Activated CD8-positive, alpha-beta memory T cell treated with anti-CD3 and anti-CD28 coated beads, Interleukin-2, amount 50 U/mL, for 48 hours (primary cell): ENCODE data around the gene ZNF526.
A peak's percentile ranks its signal among the peaks of the same experiment; 100 is the strongest.

Source experiments
- DNase-seq: peaks from one replicate; pipeline ENCODE4 v3.0.0-alpha.2; 2020

The ZNF526 gene

GRCh38 chr19:42225718-42226292 is 5.7 kb downstream of the ZNF526 start:
- DNase-seq, result no peak

DNA sequence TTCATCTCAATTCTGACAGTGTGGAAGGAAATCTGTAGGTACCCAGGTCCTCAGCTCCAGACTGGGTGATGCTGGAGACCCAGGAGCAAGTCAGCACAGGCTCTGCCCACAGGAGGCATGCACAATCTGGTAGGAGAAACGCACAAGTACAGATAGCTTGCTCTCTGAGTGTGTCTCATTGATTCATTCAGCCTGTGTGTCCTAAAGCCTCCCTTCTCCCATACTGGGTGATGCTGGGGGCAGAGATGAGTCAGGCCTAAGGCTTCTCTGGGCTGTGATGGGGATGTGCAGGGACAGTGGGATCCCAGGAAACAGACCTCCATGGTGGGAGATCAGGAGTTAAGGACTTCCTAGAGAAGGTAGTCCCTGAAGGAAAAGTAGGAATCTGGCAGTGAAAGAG is 6.8 kb downstream of the ZNF526 start:
- no peak for DNase-seq

DNA sequence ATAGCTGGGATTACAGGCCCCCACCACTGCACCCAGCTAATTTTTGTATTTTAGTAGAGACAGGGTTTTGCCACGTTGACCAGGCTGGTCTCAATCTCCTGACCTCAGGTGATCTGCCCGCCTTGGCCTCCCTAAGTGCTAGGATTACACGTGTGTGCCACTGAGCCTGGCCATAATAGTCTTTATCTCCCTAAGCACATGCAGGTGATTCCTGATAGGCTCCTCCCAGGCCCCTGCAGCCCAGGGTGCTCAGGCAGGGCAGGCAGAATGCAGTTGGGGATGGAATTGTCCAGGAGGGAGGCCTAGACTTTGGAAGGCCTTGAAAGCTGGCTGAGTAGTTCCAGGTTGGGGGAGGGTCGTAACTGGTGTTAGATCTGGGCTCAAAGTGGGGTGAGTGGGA is 8.5 kb downstream of the ZNF526 start:
- no peak for DNase-seq

DNA sequence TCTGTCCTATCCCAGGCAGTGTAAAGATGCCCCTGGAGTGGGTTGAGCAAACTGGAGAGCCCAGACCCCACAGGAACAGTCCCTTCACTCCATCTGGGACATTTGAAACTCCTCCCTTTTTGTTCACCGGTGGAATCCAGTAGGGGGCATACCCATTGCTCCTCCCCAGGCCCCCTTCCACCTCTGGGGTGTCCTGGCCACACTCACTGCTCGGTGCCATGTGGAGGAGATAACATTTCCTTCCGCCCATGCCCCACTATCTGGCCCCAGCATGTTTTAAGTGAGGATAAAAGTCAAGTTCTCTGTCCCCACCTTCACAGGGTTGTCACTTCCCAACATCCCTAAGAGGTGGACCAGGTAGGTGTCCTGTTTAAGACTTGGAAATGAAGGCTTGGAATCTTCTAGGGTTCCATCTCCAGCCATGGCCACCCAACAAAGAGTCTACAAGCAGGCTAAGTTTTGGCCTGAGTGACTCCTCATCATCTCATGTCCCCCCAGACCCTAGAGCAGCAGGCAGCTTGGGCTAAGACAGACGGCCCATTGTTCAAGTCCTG is 9.3 kb downstream of the ZNF526 start:
- no peak for DNase-seq

GRCh38 chr19:42229855-42230351 is 9.8 kb downstream of the ZNF526 start:
- DNase-seq, result no peak

DNA sequence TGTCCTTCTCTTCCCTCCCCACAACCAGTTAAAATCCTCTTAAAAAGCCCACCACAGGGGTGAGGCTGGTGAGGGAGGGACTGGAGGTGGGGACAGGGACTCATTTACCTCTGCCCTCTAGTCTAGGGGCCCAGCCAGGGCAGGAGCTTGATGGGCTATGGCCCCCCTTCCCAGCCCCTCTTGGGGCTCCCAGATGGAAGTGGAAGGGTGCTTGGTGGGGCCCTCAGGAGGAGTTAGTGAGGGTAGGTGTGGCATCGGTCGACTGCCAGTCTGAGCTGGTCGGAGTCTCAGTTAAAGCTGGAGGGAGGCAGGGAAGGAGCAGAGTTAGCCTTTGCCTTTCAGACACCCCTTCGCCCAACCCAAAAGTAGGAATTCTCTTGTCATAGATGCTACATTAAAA is 10.5 kb downstream of the ZNF526 start:
- no peak for DNase-seq

GRCh38 chr19:42232435-42232834 is 12.3 kb downstream of the ZNF526 start:
- no peak for DNase-seq

- no peak for DNase-seq
These were observed 13.0 kb downstream of the ZNF526 start for GRCh38 chr19:42233106-42233505.

DNA sequence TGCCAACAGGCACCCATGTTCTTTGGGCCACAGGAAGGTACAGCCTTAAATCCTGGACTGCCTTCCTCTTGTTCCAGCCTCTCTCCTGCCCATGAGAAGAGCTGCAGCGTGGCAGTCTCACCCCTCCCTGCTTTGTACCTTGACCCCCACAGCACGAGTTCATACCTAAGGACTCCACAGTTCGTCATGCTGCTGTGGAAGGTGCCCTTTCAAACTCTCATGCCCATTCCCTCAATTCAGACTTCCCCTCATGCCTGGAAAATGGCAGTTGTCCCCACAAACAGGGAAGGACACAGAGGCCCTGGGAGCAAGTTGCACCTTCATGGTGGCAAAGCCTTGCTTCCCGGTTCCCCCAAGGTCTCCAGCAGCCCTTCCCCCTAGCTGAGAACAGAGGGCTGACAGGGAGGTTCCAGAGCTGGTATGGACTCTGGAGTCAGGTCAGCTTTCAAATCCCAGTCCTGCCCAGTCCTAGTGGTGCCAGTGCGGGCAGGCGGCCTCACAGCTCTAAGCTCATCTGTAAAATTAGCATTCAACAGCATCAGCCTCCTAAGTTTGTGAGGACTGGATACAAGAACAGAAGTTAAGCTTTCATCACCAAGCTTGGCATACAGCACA is 13.7 kb downstream of the ZNF526 start:
- DNase-seq, result no peak

DNA sequence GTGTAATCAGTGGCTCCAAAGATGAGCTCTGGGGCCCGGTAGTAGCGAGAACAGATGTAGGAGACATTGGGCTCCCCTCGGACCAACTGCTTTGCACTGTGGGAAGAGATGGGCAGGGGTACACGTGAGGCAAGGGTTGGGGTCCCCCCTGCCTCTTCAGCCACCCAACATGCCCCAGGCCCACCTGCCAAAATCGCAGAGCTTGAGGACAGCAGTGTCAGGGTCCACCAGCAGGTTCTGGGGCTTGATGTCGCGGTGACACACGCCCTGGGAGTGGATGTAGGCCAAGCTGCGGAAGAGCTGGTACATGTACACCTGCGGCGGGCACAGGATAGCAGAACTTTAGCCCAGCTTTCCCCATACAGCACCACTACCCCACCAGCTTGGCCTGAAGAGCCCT is 14.3 kb downstream of the ZNF526 start:
- no peak for DNase-seq

- no peak for DNase-seq
These were observed 15.1 kb downstream of the ZNF526 start for GRCh38 chr19:42235181-42235580.

DNA sequence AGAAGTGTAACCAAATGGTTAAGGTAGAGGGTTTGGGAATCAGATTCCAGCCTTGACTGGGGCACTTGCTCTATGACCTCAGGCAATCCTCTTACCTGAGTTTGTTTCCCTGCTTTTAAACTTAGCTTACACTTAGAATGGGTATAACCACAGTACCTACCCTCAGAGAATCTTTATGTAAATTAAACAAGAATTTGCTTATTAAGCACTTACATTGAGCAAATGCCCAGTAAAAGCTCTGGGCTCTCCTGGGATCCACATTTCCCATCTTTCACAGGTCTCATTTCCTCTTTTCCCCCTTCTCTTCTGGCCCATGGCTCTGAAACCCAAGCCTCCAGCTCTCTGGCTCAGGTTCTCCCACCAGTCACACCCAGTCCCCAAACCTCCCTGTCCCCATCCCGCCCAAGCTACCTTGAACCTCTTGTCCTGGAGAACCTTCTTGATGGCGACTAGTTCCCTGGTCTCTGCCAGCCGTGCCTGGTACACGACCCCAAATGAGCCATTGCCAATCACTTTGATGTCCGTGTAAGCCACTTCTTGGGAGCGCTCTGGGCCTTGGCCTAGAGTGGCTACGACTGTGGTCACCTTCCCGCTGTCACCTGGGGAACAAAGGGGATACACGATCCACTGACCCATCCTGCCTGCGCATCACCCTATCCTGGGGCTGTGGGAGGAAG is 19.6 kb downstream of the ZNF526 start:
- DNase-seq, result no peak

DNA sequence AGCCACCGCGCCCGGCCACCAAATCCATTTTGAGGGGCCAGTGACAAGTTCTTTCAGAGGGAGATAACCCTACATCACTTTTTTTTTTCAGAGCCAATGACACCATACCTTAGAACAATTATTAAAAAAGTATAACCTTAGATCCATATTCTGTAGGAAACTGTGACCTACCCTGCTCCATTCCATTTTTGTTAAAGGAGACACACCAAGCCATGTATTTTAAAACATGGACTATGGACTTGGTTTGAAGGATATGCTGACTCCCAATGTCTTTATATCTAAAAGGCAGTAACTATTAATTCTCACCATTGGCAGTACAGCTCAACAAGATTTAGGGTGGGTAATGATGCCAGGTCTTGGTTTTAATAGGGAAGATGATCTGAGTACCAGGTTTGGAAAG is 21.2 kb downstream of the ZNF526 start:
- DNase-seq, result no peak

DNA sequence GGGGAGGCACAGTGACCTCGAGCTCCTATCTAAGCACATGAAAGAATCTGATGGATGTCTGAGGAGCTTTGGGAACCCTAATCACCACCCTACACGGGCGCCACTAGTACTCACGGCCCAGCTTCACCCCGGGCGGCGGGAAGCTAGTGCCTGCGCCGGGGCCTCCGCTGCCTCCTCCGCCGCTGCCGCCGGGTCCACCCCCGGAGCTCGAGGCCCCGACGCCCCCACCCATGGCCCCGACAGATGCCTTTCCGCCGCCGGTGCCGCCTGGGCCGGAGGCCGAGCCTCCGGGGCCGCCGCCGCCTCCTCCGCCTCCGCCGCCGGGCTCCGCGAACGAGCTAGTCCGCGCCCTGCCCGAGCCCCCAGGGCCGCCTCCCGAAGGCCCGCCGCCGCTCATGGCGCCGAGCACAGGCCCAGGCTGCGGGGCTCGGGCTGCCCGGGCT is 22.0 kb downstream of the ZNF526 start:
- peak; percentile 71 for DNase-seq

GRCh38 chr19:42242512-42243409 is 22.6 kb downstream of the ZNF526 start, which contains the start of gene GSK3A:
Gene GSK3A (minus strand): TSS chr19:42242602. CDS start chr19:42242465, 137 bp downstream.
- DNase-seq, result peak; percentile 95

DNA sequence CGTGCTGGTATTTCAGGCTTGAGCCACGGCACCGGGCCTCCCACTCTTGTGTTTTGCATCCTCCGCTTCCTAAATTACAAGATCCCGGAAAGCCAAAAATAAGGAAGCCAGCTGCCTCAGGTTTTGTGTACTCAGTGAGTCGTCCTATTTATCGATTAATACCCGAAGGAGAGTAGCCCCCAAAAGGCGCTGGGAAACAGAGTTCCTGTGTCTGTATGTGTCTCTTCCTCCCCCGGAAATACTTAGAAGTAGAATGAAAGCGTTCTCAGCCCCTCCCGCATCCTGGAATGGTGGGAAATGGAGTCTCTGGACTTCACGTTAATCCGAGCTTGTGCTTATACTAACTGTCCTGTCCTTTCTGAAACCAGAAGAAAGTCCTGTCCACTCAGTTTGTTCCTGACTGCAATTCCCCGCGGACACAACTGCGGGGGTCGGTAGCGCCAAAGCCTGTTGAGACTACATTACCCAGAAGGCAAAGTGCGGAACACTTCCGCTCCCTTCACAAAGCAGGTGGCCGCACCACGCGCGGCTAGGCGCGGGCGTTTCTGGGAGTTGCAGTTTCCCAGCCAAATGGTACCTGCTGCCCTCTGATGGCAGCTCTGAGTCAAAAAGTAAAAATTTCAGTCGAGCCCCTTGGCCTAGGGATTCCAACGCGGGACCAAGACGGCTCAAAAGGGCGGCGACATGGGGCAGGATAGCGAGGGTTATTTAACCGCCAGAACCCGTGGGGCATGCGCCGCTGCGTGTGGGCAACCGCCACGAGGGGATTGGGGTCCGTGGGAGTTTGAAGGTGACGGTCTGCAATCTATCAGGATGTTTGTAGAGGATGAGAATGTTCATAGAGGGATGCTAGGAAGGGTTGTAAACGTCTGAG is 24.5 kb downstream of the ZNF526 start:
- peak; percentile 94 for DNase-seq

DNA sequence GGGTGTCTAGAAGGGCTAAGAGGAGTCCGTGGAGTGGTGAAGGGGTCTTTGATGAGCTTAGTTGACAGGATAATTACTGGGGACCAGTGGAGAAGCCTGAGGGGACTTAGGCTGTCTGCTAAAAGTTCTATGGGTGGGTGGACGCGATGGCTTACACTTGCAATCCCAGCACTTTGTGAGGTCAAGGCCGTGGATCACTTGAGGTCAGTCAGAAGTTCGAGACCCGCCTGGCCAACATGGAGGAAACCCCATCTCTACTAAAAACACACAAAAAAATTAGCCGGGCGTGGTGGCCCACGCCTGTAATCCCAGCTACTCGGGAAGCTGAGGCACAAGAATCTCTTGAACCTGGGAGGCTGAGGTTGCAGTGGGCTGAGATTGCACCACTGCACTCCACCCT is 25.1 kb downstream of the ZNF526 start:
- no peak for DNase-seq

GRCh38 chr19:42246143-42246921 is 26.2 kb downstream of the ZNF526 start:
- no peak for DNase-seq

DNA sequence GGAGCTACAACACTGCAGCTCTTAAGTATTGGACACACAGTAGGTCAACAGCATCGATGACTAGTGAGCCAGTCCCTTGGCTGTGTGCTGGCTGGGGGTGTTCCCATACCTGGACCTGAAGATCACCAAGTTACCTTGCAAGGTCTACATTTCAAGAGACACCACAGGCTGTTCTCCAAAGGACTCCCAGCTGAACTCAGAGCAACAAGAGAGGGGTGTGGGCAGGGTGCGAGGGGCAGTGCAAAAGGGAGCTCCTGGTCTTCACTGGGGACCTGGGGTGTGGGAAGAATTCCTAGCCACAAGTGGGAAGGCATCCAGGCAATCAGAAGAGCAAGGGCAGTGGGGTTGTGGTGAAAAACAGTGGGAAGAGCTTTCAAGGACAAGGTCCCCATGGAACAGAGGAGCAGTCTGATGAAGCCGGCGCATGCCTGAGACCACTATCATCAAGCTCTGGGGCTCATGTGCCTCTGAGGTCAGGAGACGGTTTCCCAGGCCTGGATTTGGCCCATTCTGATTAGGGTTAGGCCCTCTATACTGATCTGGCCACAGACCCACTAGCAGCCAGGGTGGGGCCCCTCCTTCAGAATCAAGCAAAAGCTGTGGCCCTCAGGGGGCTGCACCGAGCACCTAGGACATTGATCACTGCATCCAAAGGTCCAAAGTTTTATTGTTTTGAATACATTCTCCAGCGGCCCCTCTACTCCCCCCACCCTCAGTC is 27.0 kb downstream of the ZNF526 start:
- no peak for DNase-seq

DNA sequence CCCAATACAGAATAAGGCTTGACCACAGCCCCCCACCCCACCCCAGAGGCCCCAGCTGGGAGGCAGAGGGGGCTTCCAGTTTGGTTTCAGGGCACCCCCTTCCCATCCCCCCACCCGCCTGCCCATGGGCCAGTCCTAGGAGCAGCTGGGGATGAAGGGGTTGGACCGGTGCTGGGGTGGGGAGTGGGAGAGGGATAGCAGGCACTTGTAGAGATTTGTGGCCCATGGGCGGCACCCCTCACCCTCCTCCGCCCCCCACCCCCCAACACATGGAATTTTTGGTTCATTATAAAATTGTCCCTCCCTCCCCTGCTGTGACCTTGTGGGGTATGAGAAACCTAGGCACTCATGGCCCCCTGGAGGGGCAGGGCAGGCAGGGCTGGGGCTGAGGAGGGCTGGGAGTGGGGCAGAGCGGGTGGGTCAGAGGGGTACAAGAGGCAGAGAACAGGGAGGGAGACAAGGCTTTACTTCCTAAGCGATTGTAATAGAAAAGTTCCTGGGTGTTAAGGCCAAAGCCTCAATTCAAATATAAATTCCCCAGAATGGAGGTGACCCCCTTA is 27.6 kb downstream of the ZNF526 start:
- DNase-seq, result no peak
